HEK293 (cell line): ENCODE results near the gene KIAA1328.

Source experiments
- CTCF ChIA-PET: fragments of 350-600 bp; formaldehyde crosslinking; extraction: SDS; loops from one replicate; lab custom pipeline; 2021; ENCODE audit warnings: antibody characterized with exemption; lab: Yijun Ruan, JAX
- POLR2A ChIA-PET: fragments of 300-600 bp; formaldehyde crosslinking; extraction: SDS; loops from one replicate; lab custom pipeline; 2020; ENCODE audit warnings: antibody characterized with exemption, inconsistent platforms; lab: Yijun Ruan, JAX
- H3K27ac ChIP-seq: fragments of 200-500 bp; sonication (Bioruptor generic); 2 replicates; pipeline ENCODE4 v1.5.1; 2014; ENCODE audit warnings: low read depth, low read length, control low read depth, inconsistent platforms; ENCODE audit errors: extremely low read depth
- H3K36me3 ChIP-seq, 2 experiments: fragments of 200-500 bp in 1 of 2; sonication (Bioruptor generic) in 1 of 2; 1 replicate in 1 of 2; 2 replicates in 1 of 2; pipeline ENCODE4 v1.5.1; 2014 to 2017; ENCODE audit warnings: inconsistent platforms in 2 of 2, low read length in 2 of 2; ENCODE audit not compliant: control insufficient read depth in 2 of 2, insufficient read depth in 1 of 2
- H3K4me1 ChIP-seq: fragments of 200-500 bp; sonication (Bioruptor generic); 2 replicates; pipeline ENCODE4 v1.5.1; 2014; ENCODE audit warnings: mild to moderate bottlenecking, low read length, inconsistent platforms; ENCODE audit not compliant: control insufficient read depth, insufficient read depth
- H3K4me3 ChIP-seq: 2 replicates; pipeline ENCODE4 v1.5.1; 2011; ENCODE audit warnings: low read depth, mild to moderate bottlenecking, control low read depth, low read length, moderate library complexity
- H3K9me3 ChIP-seq: fragments of 200-500 bp; sonication (Bioruptor generic); 2 replicates; pipeline ENCODE4 v1.5.1; 2014; ENCODE audit warnings: low read depth, low read length, inconsistent platforms; ENCODE audit not compliant: control insufficient read depth, insufficient read depth
- PRDM2 ChIP-seq: fragments of 450-650 bp; formaldehyde crosslinking; IDR thresholded peaks from 2 replicates; pipeline ENCODE4 v1.5.1; 2016; ENCODE audit warnings: missing biosample characterization, missing genetic modification characterization, borderline replicate concordance
- REPIN1 ChIP-seq: fragments of 450-650 bp; formaldehyde crosslinking; IDR thresholded peaks from 2 replicates; pipeline ENCODE4 v1.5.1; 2017; ENCODE audit warnings: missing biosample characterization, missing genetic modification characterization, low read depth
- YY2 ChIP-seq: fragments of 450-650 bp; formaldehyde crosslinking; IDR thresholded peaks from 2 replicates; pipeline ENCODE4 v1.5.1; 2016; ENCODE audit warnings: missing biosample characterization, missing genetic modification characterization
- ZNF10 ChIP-seq: fragments of 450-650 bp; formaldehyde crosslinking; IDR thresholded peaks from 2 replicates; pipeline ENCODE4 v1.5.1; 2017; ENCODE audit warnings: missing biosample characterization, missing genetic modification characterization
- ZNF112 ChIP-seq: fragments of 450-650 bp; formaldehyde crosslinking; IDR thresholded peaks from 2 replicates; pipeline ENCODE4 v1.5.0; 2017; ENCODE audit warnings: missing biosample characterization, missing genetic modification characterization
- ZNF121 ChIP-seq: fragments of 450-650 bp; formaldehyde crosslinking; IDR thresholded peaks from 2 replicates; pipeline ENCODE4 v1.5.1; 2016; ENCODE audit warnings: missing biosample characterization, missing genetic modification characterization
- ZNF175 ChIP-seq: fragments of 450-650 bp; formaldehyde crosslinking; IDR thresholded peaks from 2 replicates; pipeline ENCODE4 v1.5.1; 2016; ENCODE audit warnings: missing biosample characterization, missing genetic modification characterization
- ZNF23 ChIP-seq: fragments of 450-650 bp; formaldehyde crosslinking; IDR thresholded peaks from 2 replicates; pipeline ENCODE4 v1.5.1; 2016; ENCODE audit warnings: missing biosample characterization, missing genetic modification characterization, borderline replicate concordance
- ZNF239 ChIP-seq: fragments of 450-650 bp; formaldehyde crosslinking; IDR thresholded peaks from 2 replicates; pipeline ENCODE4 v1.5.1; 2016; ENCODE audit warnings: missing biosample characterization, missing genetic modification characterization
- ZNF302 ChIP-seq: fragments of 450-650 bp; formaldehyde crosslinking; IDR thresholded peaks from 2 replicates; pipeline ENCODE4 v1.5.1; 2016; ENCODE audit warnings: missing biosample characterization, missing genetic modification characterization, low read depth
- ZNF341 ChIP-seq: fragments of 450-650 bp; formaldehyde crosslinking; IDR thresholded peaks from 2 replicates; pipeline ENCODE4; 2016; ENCODE audit warnings: low read depth, missing biosample characterization, missing genetic modification characterization
- ZNF394 ChIP-seq: fragments of 450-650 bp; formaldehyde crosslinking; IDR thresholded peaks from 2 replicates; pipeline ENCODE4 v1.5.1; 2016; ENCODE audit warnings: missing biosample characterization, missing genetic modification characterization, mild to moderate bottlenecking, moderate library complexity, borderline replicate concordance
- ZNF398 ChIP-seq: fragments of 450-650 bp; formaldehyde crosslinking; IDR thresholded peaks from 2 replicates; pipeline ENCODE4 v1.5.1; 2017; ENCODE audit warnings: missing biosample characterization, missing genetic modification characterization
- ZNF48 ChIP-seq: fragments of 450-650 bp; formaldehyde crosslinking; IDR thresholded peaks from 2 replicates; pipeline ENCODE4 v1.5.1; 2016; ENCODE audit warnings: missing biosample characterization, missing genetic modification characterization
- ZNF521 ChIP-seq: fragments of 450-650 bp; formaldehyde crosslinking; IDR thresholded peaks from 2 replicates; pipeline ENCODE4 v1.5.1; 2017; ENCODE audit warnings: missing biosample characterization, mild to moderate bottlenecking, missing genetic modification characterization
- ZNF549 ChIP-seq: fragments of 450-650 bp; IDR thresholded peaks from 2 replicates; pipeline ENCODE4 v1.5.1; 2018; ENCODE audit warnings: missing biosample characterization, missing genetic modification characterization, mild to moderate bottlenecking, inconsistent platforms, moderate library complexity
- ZNF560 ChIP-seq: fragments of 450-650 bp; formaldehyde crosslinking; IDR thresholded peaks from 2 replicates; pipeline ENCODE4 v1.5.1; 2017; ENCODE audit warnings: missing biosample characterization, missing genetic modification characterization, borderline replicate concordance
- ZNF768 ChIP-seq: fragments of 450-650 bp; formaldehyde crosslinking; IDR thresholded peaks from 2 replicates; pipeline ENCODE4 v1.5.1; 2018; ENCODE audit warnings: missing biosample characterization, mild to moderate bottlenecking, missing genetic modification characterization

KIAA1328 gene

GRCh38 chr18:37249895-37250618 is 421.1 kb downstream of the KIAA1328 start (continued):
- TF ChIP-seq PRDM2 (tag by site-specific recombination) (no peak), ZNF549 (tag by site-specific recombination) (no peak), ZNF394 (tag by site-specific recombination) (no peak), ZNF398 (tag by site-specific recombination) (no peak), ZNF112 (tag by site-specific recombination) (no peak), ZNF175 (tag by site-specific recombination) (no peak), YY2 (tag by site-specific recombination) (no peak), REPIN1 (tag by site-specific recombination) (no peak)

- ChIA-PET CTCF (no interaction called here), POLR2A (no interaction called here)
- Histone ChIP-seq H3K27ac (no peak overlapping the region), H3K36me3 (no peaks in the 10 kb centered on the region), H3K4me1 (no peaks in the 10 kb centered on the region), H3K9me3 (no peaks in the 10 kb centered on the region), H3K4me3 (no peak overlapping the region)
- TF ChIP-seq ZNF48 (tag by site-specific recombination) (no peak), ZNF10 (tag by site-specific recombination) (no peak), ZNF302 (tag by site-specific recombination) (no peak)
These were observed 422.8 kb downstream of the KIAA1328 start for GRCh38 chr18:37251679-37252078.

GRCh38 chr18:37252342-37252741 is 423.4 kb downstream of the KIAA1328 start:
- POLR2A ChIA-PET: no interaction called here
- Histone ChIP-seq H3K4me3 (no peak overlapping the region), H3K36me3 (no peaks in the 10 kb centered on the region), H3K27ac (no peak overlapping the region), H3K9me3 (no peaks in the 10 kb centered on the region), H3K4me1 (no peaks in the 10 kb centered on the region)
- CTCF ChIA-PET: no interaction called here
- TF ChIP-seq ZNF121 (tag by site-specific recombination) (no peak), ZNF521 (tag by site-specific recombination) (no peak), ZNF239 (tag by site-specific recombination) (no peak), ZNF23 (tag by site-specific recombination) (no peak), ZNF768 (tag by site-specific recombination) (no peak), ZNF341 (no peak), ZNF560 (tag by site-specific recombination) (no peak)
